Liver (tissue), 3 donors: ENCODE measurements around the gene NHS.

ENCODE experiments used
- CTCF ChIP-seq: fragments of 150-350 bp; IDR thresholded peaks from 2 replicates; pipeline ENCODE4 v1.5.1; 2017; ENCODE audit warnings: improper control_type of control experiment, low read depth, low read length; ENCODE audit not compliant: missing input control
- RAD21 ChIP-seq, 2 donors: IDR thresholded peaks; 2 replicates each; pipeline ENCODE4 v1.6.1; 2016; ENCODE audit warnings: antibody characterized with exemption in 2 of 2, mild to moderate bottlenecking in 2 of 2
- RXRA ChIP-seq, 2 donors: IDR thresholded peaks; 2 replicates each; pipeline ENCODE4 v1.6.1; 2017 to 2018; ENCODE audit warnings: antibody characterized with exemption in 2 of 2, mild to moderate bottlenecking in 1 of 2
- donor health status: healthy.
- donor health status: healthy.

GRCh38 chrX:17537723-17538243 is 162.8 kb downstream of the NHS start:
- TF ChIP-seq CTCF = no peak
- no peak for TF ChIP-seq RAD21 (IDR thresholded peaks at IDR 0.05)
- no peak for TF ChIP-seq RXRA (IDR thresholded peaks at IDR 0.05)
